AG09319 (cell line): ENCODE measurements around the gene NELL2.
"Not testable (repeated sequence)": the region's sequence is repeated elsewhere in the genome, so short reads cannot be mapped to it uniquely, and the experiment has no call there.

Experiments used
- DNase-seq: peaks from one replicate; pipeline ENCODE4 v3.0.0-alpha.2; 2010; ENCODE audit warnings: low read depth; ENCODE audit errors: extremely low read depth
- TF ChIP-seq, protein P1 (sequence below): IDR thresholded peaks from 2 replicates; pipeline ENCODE4 v1.5.1; 2011; ENCODE audit warnings: low read depth, mild to moderate bottlenecking, inconsistent platforms, low read length, moderate library complexity

Gene NELL2

DNA sequence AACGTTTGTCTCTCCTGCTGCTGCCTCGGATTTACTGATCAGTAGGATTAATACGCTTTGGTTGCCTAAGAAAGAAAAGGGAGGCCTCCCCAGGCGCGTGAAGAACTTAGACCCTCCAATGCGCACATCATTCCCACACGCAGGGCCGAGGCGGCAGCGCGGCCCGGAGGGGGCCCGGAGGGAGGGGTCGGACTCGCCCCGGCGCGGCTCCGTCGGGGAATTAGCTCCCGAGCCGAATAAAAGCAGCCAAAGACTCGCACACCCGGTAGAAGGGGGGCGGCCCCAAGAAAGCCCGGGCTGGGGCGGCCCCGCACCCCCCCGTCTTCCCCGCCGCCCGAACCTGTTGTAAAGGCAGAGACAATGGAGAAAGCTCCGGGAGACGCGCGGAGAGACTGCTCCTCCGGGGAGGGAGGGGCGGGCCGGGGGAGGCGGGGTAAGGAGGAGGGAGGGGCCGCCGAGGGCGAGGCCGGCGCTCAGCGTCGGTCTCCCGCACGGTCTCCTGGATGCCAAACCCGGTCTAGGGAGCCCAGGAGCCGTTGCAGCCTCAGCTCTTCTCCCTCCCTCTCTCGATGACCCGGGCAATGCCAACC, at the start of gene NELL2:
TSS of gene NELL2 (minus strand) at position 362 of the 590 bp plus-strand sequence. CDS start 446 bp downstream, outside the sequence.
- DNase-seq = no peak
- TF ChIP-seq, protein P1, sequence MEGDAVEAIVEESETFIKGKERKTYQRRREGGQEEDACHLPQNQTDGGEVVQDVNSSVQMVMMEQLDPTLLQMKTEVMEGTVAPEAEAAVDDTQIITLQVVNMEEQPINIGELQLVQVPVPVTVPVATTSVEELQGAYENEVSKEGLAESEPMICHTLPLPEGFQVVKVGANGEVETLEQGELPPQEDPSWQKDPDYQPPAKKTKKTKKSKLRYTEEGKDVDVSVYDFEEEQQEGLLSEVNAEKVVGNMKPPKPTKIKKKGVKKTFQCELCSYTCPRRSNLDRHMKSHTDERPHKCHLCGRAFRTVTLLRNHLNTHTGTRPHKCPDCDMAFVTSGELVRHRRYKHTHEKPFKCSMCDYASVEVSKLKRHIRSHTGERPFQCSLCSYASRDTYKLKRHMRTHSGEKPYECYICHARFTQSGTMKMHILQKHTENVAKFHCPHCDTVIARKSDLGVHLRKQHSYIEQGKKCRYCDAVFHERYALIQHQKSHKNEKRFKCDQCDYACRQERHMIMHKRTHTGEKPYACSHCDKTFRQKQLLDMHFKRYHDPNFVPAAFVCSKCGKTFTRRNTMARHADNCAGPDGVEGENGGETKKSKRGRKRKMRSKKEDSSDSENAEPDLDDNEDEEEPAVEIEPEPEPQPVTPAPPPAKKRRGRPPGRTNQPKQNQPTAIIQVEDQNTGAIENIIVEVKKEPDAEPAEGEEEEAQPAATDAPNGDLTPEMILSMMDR = no peak

- DNase-seq = no peak
- TF ChIP-seq, protein P1 = no peak
These were observed 45.6 kb upstream of the NELL2 start for GRCh38 chr12:44921736-44922135.

GRCh38 chr12:44917141-44917540, 41.0 kb upstream of the NELL2 start:
- no peak for DNase-seq

GRCh38 chr12:44915958-44916357, 39.8 kb upstream of the NELL2 start:
- no peak for DNase-seq

More at GRCh38 chr12:44917141-44917540, 41.0 kb upstream of the NELL2 start:
- TF ChIP-seq, protein P1 = no peak

GRCh38 chr12:44904321-44904720, 28.2 kb upstream of the NELL2 start:
- TF ChIP-seq, protein P1 = no peak
- DNase-seq = no peak

More at GRCh38 chr12:44915958-44916357, 39.8 kb upstream of the NELL2 start:
- TF ChIP-seq, protein P1 = no peak

- DNase-seq = not testable (repeated sequence)
These were observed 22.0 kb upstream of the NELL2 start for GRCh38 chr12:44898108-44898507.

DNA sequence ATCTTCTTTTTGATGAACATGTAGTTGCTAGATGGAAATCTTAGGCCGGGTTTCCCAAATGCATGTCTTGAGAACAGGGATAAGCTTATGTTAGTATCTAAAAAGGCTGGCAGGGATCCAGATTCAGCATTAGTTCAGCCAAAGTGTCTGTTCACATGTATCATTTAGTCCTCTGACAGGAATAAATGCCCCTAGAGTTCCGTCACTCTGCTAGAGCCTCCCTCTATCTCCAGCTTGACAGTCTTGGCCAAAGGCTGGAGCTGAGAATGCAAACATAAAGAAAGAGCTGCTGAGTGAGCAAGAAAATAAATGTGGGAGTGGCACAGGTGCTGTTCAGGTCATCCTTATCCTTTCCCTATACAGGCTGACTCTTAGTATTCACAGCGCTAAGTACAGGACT, 13.8 kb upstream of the NELL2 start:
- no peak for DNase-seq
- TF ChIP-seq, protein P1 = no peak

DNA sequence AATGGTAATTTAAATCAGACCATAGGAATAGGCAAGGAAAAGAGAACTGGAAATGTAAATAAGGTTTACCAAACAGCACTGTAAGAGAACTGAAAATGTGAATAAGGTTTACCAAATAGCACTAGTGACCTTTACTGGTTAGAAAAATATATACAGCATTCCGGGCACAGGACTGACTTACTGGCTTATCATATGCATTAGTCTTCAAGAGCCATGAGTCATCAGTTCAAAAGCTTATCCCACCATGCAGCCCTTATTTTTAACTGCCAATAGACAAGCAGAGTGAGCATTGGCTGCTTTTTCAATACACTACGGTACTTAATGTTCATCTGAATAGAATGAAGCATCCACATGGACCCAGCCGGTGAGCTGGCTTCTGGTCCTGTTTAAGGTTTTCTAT, 13.0 kb upstream of the NELL2 start:
- no peak for DNase-seq
- TF ChIP-seq, protein P1 = no peak
